OCI-LY1 (cell line): ENCODE measurements around the gene DAZAP2.

ENCODE experiments used
- H2AFZ ChIP-seq: fragments of 200-600 bp; sonication (generic), shearing (Covaris generic); 2 replicates; pipeline ENCODE4 v1.6.0; 2014; ENCODE audit warnings: antibody characterized with exemption, mild to moderate bottlenecking, low read length
- H3F3A ChIP-seq: fragments of 200-600 bp; sonication (generic), shearing (Covaris generic); 2 replicates; pipeline ENCODE4 v1.6.0; 2014; ENCODE audit warnings: mild to moderate bottlenecking, antibody characterized with exemption, low read length, moderate library complexity; ENCODE audit not compliant: insufficient read depth
- H3K27ac ChIP-seq: fragments of 200-600 bp; sonication (generic); 2 replicates; pipeline ENCODE4 v1.5.1; 2014; ENCODE audit warnings: low read length, mixed run types, mild to moderate bottlenecking, low read depth; ENCODE audit not compliant: poor library complexity, severe bottlenecking
- H3K27me3 ChIP-seq: fragments of 200-600 bp; sonication (generic); 2 replicates; pipeline ENCODE4 v1.6.0; 2014; ENCODE audit warnings: antibody characterized with exemption, mild to moderate bottlenecking, low read length, moderate library complexity; ENCODE audit not compliant: insufficient read depth
- H3K36me3 ChIP-seq: fragments of 200-600 bp; sonication (generic); 2 replicates; pipeline ENCODE4 v1.6.1; 2014; ENCODE audit warnings: mild to moderate bottlenecking, antibody characterized with exemption, low read length, moderate library complexity, mixed read lengths; ENCODE audit not compliant: insufficient read depth
- H3K4me1 ChIP-seq: fragments of 200-600 bp; sonication (generic); 2 replicates; pipeline ENCODE4 v1.5.1; 2014; ENCODE audit warnings: mild to moderate bottlenecking, low read length, moderate library complexity; ENCODE audit not compliant: insufficient read depth, severe bottlenecking
- H3K4me2 ChIP-seq: fragments of 200-600 bp; sonication (generic), shearing (Covaris generic); 2 replicates; pipeline ENCODE4 v1.6.1; 2014; ENCODE audit warnings: low read length
- H3K4me3 ChIP-seq: fragments of 200-600 bp; sonication (generic); 2 replicates; pipeline ENCODE4 v1.5.1; 2014; ENCODE audit warnings: low read length, low read depth, mild to moderate bottlenecking, mixed read lengths; ENCODE audit not compliant: poor library complexity, severe bottlenecking
- H3K79me2 ChIP-seq: fragments of 200-600 bp; shearing (Covaris generic); 2 replicates; pipeline ENCODE4 v1.6.1; 2016; ENCODE audit warnings: mixed run types, low read length, mixed read lengths; ENCODE audit not compliant: insufficient read depth
- H3K9ac ChIP-seq: fragments of 200-600 bp; sonication (generic), shearing (Covaris generic); 2 replicates; pipeline ENCODE4 v1.6.1; 2014; ENCODE audit warnings: mild to moderate bottlenecking, low read length, mixed read lengths
- H3K9me2 ChIP-seq: fragments of 200-600 bp; sonication (generic), shearing (Covaris generic); 2 replicates; pipeline ENCODE4 v1.6.1; 2014; ENCODE audit warnings: low read depth, mild to moderate bottlenecking, low read length, mixed read lengths
- H3K9me3 ChIP-seq: fragments of 200-600 bp; shearing (Covaris generic); 2 replicates; pipeline ENCODE4 v1.6.1; 2014; ENCODE audit warnings: low read length, mixed read lengths
- H4K20me1 ChIP-seq: fragments of 200-600 bp; sonication (generic), shearing (Covaris generic); 2 replicates; pipeline ENCODE4 v1.6.0; 2016; ENCODE audit warnings: mild to moderate bottlenecking, low read length; ENCODE audit not compliant: insufficient read depth
- CTCF ChIP-seq: fragments of 200-600 bp; sonication (generic), shearing (Covaris generic); IDR thresholded peaks from 2 replicates; pipeline ENCODE4 v1.5.1; 2017; ENCODE audit warnings: mild to moderate bottlenecking, antibody characterized with exemption, low read length, moderate library complexity, mixed read lengths
- EZH2 ChIP-seq: fragments of 200-600 bp; sonication (generic), shearing (Covaris generic); IDR thresholded peaks from 2 replicates; pipeline ENCODE4 v1.8.0; 2017; ENCODE audit warnings: borderline replicate concordance, mixed run types, mild to moderate bottlenecking, antibody characterized with exemption, low read length, moderate library complexity, mixed read lengths

Gene DAZAP2

DNA sequence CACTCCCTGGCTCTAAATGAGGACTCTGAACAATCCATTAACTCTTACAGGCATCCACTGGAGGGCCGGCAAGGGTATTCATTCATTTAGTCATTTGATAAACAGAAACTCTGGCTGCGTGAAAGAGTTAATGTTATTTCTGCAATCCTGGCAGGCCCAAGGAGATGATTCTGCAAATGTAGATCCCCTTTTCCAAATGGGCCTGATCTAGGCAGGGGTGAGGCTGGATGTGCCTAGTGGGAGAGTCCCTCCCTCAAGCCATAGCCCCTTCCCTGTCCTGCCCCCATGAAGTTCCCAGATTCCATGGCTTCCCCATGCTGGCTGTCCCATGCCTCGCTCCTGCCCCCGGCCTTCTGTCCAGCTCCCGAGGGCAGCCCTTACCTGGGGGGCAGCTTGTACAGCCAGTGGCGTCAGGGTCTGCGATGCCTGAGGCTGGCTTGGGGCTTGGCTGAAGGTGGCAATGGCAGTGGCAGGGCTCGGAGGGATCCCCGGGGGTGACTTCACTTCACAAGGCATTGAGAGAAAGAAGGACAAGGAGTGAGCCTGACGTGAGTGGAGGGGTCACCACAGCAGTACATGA lies 39.2 kb upstream of the DAZAP2 start:
- no peak overlapping the region for H3K4me3 ChIP-seq
- no peak overlapping the region for H3K9ac ChIP-seq
- H3F3A ChIP-seq: no peaks in the 10 kb centered on the region
- TF ChIP-seq EZH2 (no peak), CTCF (no peak)
- H3K9me2 ChIP-seq: no peaks in the 10 kb centered on the region
- no peak overlapping the region for H2AFZ ChIP-seq
- no peak overlapping the region for H3K27ac ChIP-seq
- H4K20me1 ChIP-seq: no peaks in the 10 kb centered on the region
- H3K4me1 ChIP-seq: no peaks in the 10 kb centered on the region
- no peak overlapping the region for H3K4me2 ChIP-seq
- H3K9me3 ChIP-seq: no peaks in the 10 kb centered on the region
- H3K79me2 ChIP-seq: no peaks in the 10 kb centered on the region
- no peaks in the 10 kb centered on the region for H3K36me3 ChIP-seq
- 0 out of 2 replicates have a peak, but pooled peaks cover 3% of the 10 kb centered on the region for H3K27me3 ChIP-seq

DNA sequence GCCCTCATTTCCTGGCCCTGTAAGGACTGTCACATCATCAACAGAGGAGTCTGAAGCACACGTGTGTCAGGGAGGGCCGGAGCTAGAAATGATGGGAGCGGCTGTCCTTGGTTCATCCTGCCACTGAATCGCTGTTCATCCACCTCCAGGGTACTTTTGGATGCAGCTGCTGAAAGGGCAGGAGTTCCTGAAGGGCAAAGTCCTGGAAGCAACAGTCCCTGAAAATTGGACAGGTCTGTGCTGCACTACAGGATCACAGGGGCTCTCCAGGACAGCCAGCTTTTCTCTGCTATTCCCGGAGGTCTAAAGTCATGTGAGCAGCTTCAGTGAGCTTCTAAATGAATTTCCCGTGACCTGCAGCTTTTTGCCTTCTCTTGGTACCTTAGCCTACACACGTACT lies 38.5 kb upstream of the DAZAP2 start:
- no peak overlapping the region for H3K4me2 ChIP-seq
- H3K27me3 ChIP-seq: 0 out of 2 replicates have a peak, but pooled peaks cover 3% of the 10 kb centered on the region
- H3K4me1 ChIP-seq: no peaks in the 10 kb centered on the region
- no peaks in the 10 kb centered on the region for H3K36me3 ChIP-seq
- no peak overlapping the region for H3K27ac ChIP-seq
- no peaks in the 10 kb centered on the region for H3F3A ChIP-seq
- H4K20me1 ChIP-seq: no peaks in the 10 kb centered on the region
- no peaks in the 10 kb centered on the region for H3K9me2 ChIP-seq
- no peaks in the 10 kb centered on the region for H3K79me2 ChIP-seq
- H3K9me3 ChIP-seq: no peaks in the 10 kb centered on the region
- H3K4me3 ChIP-seq: no peak overlapping the region
- no peak overlapping the region for H2AFZ ChIP-seq
- TF ChIP-seq CTCF (no peak), EZH2 (no peak)
- no peak overlapping the region for H3K9ac ChIP-seq

GRCh38 chr12:51200806-51201205 lies 37.8 kb upstream of the DAZAP2 start:
- Histone ChIP-seq H3K4me3 (no peak overlapping the region), H2AFZ (no peak overlapping the region), H3K4me2 (no peak overlapping the region), H3K9me2 (no peaks in the 10 kb centered on the region), H3K27me3 (0 out of 2 replicates have a peak, but pooled peaks cover 3% of the 10 kb centered on the region), H3F3A (no peaks in the 10 kb centered on the region), H3K27ac (no peak overlapping the region), H4K20me1 (no peaks in the 10 kb centered on the region), H3K36me3 (no peaks in the 10 kb centered on the region), H3K9me3 (no peaks in the 10 kb centered on the region), H3K79me2 (no peaks in the 10 kb centered on the region), H3K4me1 (no peaks in the 10 kb centered on the region), H3K9ac (no peak overlapping the region)
- TF ChIP-seq CTCF (no peak), EZH2 (no peak)
